A549 (cell line): ENCODE measurements around the gene LMNTD1. TPM values are rescaled to one million over a fixed set of nuclear protein-coding genes. Genes with fewer than 3 reads are reported as not detected.
"Not testable (repeated sequence)": the region's sequence is repeated elsewhere in the genome, so short reads cannot be mapped to it uniquely, and the experiment has no call there.

ENCODE experiments used
- ATAC-seq, 2 experiments: fragments of 200-7000 bp in 1 of 2; fragments of >200 bp in 1 of 2; cut with Nextera tagmentation in 1 of 2; cut with Tn5 transposase in 1 of 2; 3 replicates each; pipeline versions ENCODE4 v1.8.0 to v1.9.1; 2018 to 2020; ENCODE audit warnings: mild to moderate bottlenecking in 1 of 2, moderate library complexity in 1 of 2
- CTCF ChIA-PET: fragments of 300-600 bp; sonication (Branson Sonifier 250); formaldehyde crosslinking; extraction: SDS; loops from one replicate; lab custom pipeline; 2021; ENCODE audit warnings: antibody characterized with exemption, inconsistent platforms; lab: Yijun Ruan, JAX
- POLR2A ChIA-PET: fragments of 350-600 bp; formaldehyde crosslinking; extraction: SDS; loops from one replicate; lab custom pipeline; 2021; ENCODE audit warnings: antibody characterized with exemption, inconsistent platforms; lab: Yijun Ruan, JAX
- DNase-seq, 2 experiments: peaks; one replicate each; pipeline versions ENCODE4 v3.0.0 to v3.0.0-alpha.2; 2011 to 2016; ENCODE audit warnings: low read depth in 1 of 2, low spot score in 1 of 2
- FAIRE-seq: peaks from 2 replicates; lab custom pipeline; 2011; peaks lifted over from hg19 to GRCh38; lab: Jason Lieb, UNC
- H3K27ac ChIP-seq, 2 experiments: fragments of >200 bp; sonication (Bioruptor Twin); formaldehyde crosslinking; 3 replicates each; pipeline ENCODE4 v1.5.1; 2016 to 2017
- H3K4me1 ChIP-seq: fragments of >200 bp; sonication (Bioruptor Twin); formaldehyde crosslinking; 3 replicates; pipeline ENCODE4 v1.6.1; 2016
- H3K4me2 ChIP-seq: fragments of >200 bp; sonication (Bioruptor Twin); formaldehyde crosslinking; 3 replicates; pipeline ENCODE4 v1.6.1; 2016
- H3K4me3 ChIP-seq: fragments of >200 bp; sonication (Bioruptor Twin); formaldehyde crosslinking; 3 replicates; pipeline ENCODE4 v1.5.1; 2016
- H3K9me3 ChIP-seq: fragments of >200 bp; sonication (Bioruptor Twin); formaldehyde crosslinking; 3 replicates; pipeline ENCODE4 v1.6.1; 2016
- CBX2 ChIP-seq: fragments of 200-600 bp; sonication (generic); IDR thresholded peaks from 2 replicates; pipeline ENCODE4 v1.6.1; 2016; ENCODE audit warnings: low read depth, mild to moderate bottlenecking, borderline replicate concordance
- CBX8 ChIP-seq: fragments of 200-600 bp; sonication (generic); IDR thresholded peaks from 2 replicates; pipeline ENCODE4 v1.6.1; 2016
- CEBPB ChIP-seq, 2 experiments: fragments of >200 bp in 1 of 2; sonication (Bioruptor Twin) in 1 of 2; formaldehyde crosslinking in 1 of 2; IDR thresholded peaks; 2 replicates each; pipeline ENCODE4 v1.6.1; 2012 to 2016
- CHD2 ChIP-seq: fragments of 150-350 bp; IDR thresholded peaks from 2 replicates; pipeline ENCODE4 v1.6.1; 2014; ENCODE audit warnings: low read length; ENCODE audit not compliant: partially characterized antibody
- EHF ChIP-seq: fragments of 250-450 bp; sonication (Bioruptor Pico); IDR thresholded peaks from 2 replicates; pipeline ENCODE4 v1.5.0; 2020; ENCODE audit warnings: mild to moderate bottlenecking
- HOXB13 ChIP-seq: fragments of 250-450 bp; sonication (Bioruptor Pico); IDR thresholded peaks from 2 replicates; pipeline ENCODE4 v1.5.0; 2020; ENCODE audit warnings: low read depth, mild to moderate bottlenecking, moderate library complexity
- JUNB ChIP-seq: fragments of >200 bp; sonication (Bioruptor Twin); formaldehyde crosslinking; IDR thresholded peaks from 2 replicates; pipeline ENCODE4 v1.6.1; 2016
- KDM1A ChIP-seq: fragments of 200-600 bp; sonication (generic); IDR thresholded peaks from 2 replicates; pipeline ENCODE4 v1.6.1; 2016; ENCODE audit warnings: low read depth, mild to moderate bottlenecking
- NFE2L2 ChIP-seq: fragments of 150-350 bp; conservative IDR thresholded peaks from 2 replicates; pipeline ENCODE4 v1.6.1; 2014; ENCODE audit warnings: low read length
- NR3C1 ChIP-seq: fragments of >200 bp; sonication (Bioruptor Twin); formaldehyde crosslinking; IDR thresholded peaks from 3 replicates; pipeline ENCODE4 v1.6.1; 2017
- POLR2AphosphoS2 ChIP-seq: conservative IDR thresholded peaks from 2 replicates; pipeline ENCODE4 v1.6.1; 2012; ENCODE audit warnings: low read length, improper control_type of control experiment, inconsistent platforms
- RAD21 ChIP-seq, 2 experiments: fragments of >200 bp in 1 of 2; sonication (Bioruptor Twin) in 1 of 2; formaldehyde crosslinking in 1 of 2; IDR thresholded peaks in 1 of 2; conservative IDR thresholded peaks in 1 of 2; 2 replicates in 1 of 2; 3 replicates in 1 of 2; pipeline ENCODE4 v1.6.1; 2012 to 2018; ENCODE audit warnings: inconsistent platforms in 1 of 2
- RARB ChIP-seq: fragments of 250-450 bp; sonication (Bioruptor Pico); IDR thresholded peaks from 2 replicates; pipeline ENCODE4 v1.8.0; 2021; ENCODE audit warnings: mild to moderate bottlenecking, moderate library complexity
- RCOR1 ChIP-seq: fragments of 150-350 bp; IDR thresholded peaks from 2 replicates; pipeline ENCODE4 v1.6.1; 2014; ENCODE audit warnings: antibody characterized with exemption, low read length, low read depth
- RNF2 ChIP-seq: fragments of 200-600 bp; sonication (generic); IDR thresholded peaks from 2 replicates; pipeline ENCODE4 v1.6.1; 2016; ENCODE audit warnings: low read depth, mild to moderate bottlenecking, antibody characterized with exemption, moderate library complexity, borderline replicate concordance
- SREBF2 ChIP-seq: fragments of 450-650 bp; IDR thresholded peaks from 2 replicates; pipeline ENCODE4 v1.6.1; 2014; ENCODE audit warnings: mild to moderate bottlenecking, moderate library complexity
- TFCP2L1 ChIP-seq: fragments of 250-450 bp; sonication (Bioruptor Pico); IDR thresholded peaks from 2 replicates; pipeline ENCODE4 v1.5.0; 2021; ENCODE audit warnings: mild to moderate bottlenecking
- ZFP36 ChIP-seq: fragments of 450-650 bp; IDR thresholded peaks from 2 replicates; pipeline ENCODE4 v1.6.1; 2014; ENCODE audit warnings: borderline replicate concordance; ENCODE audit not compliant: partially characterized antibody
- ZSCAN20 ChIP-seq: fragments of 250-450 bp; sonication (Bioruptor Pico); IDR thresholded peaks from 2 replicates; pipeline ENCODE4 v1.8.0; 2022; ENCODE audit warnings: mild to moderate bottlenecking, moderate library complexity
- WGBS: methylation state at CpG from one replicate; pipeline ENCODE4 v1.1.6; 2017; ENCODE audit errors: missing lambda C conversion rate; 5-methylcytosine and 5-hydroxymethylcytosine counted together
- polyA plus RNA-seq, 4 experiments: library from polyadenylated mRNA; depleted of rRNA in 3 of 4; stranded (reverse); fragments of >200 nt; fragmentation: RNase III in 1 of 4; extraction: RNeasy Plus Mini Kit Qiagen cat#74134 plus additional on column Dnase treatment in 1 of 4; gene quantifications; 2 replicates in 3 of 4; 3 replicates in 1 of 4; pipeline ENCODE4 v1.2.3, GENCODE V29; 2011 to 2017
- TF ChIP-seq, protein P1 (sequence below): fragments of 150-350 bp; IDR thresholded peaks from 2 replicates; pipeline ENCODE4 v1.6.1; 2014; ENCODE audit warnings: low read depth, mild to moderate bottlenecking, low read length
- TF ChIP-seq, protein P2 (sequence below): IDR thresholded peaks from 2 replicates; pipeline ENCODE4 v1.6.1; 2012; ENCODE audit warnings: low read depth, borderline replicate concordance
- TF ChIP-seq, protein P3 (sequence below): fragments of >200 bp; sonication (Bioruptor Twin); formaldehyde crosslinking; IDR thresholded peaks from 2 replicates; pipeline ENCODE4 v1.6.1; 2016
- TF ChIP-seq, protein P4 (sequence below): fragments of >200 bp; sonication (Bioruptor Twin); formaldehyde crosslinking; IDR thresholded peaks from 3 replicates; pipeline ENCODE4 v1.5.1; 2016

LMNTD1 gene
- polyA plus RNA-seq, 2 of the 4 experiments (the other 2 are of a cell fraction), result not detected

DNA sequence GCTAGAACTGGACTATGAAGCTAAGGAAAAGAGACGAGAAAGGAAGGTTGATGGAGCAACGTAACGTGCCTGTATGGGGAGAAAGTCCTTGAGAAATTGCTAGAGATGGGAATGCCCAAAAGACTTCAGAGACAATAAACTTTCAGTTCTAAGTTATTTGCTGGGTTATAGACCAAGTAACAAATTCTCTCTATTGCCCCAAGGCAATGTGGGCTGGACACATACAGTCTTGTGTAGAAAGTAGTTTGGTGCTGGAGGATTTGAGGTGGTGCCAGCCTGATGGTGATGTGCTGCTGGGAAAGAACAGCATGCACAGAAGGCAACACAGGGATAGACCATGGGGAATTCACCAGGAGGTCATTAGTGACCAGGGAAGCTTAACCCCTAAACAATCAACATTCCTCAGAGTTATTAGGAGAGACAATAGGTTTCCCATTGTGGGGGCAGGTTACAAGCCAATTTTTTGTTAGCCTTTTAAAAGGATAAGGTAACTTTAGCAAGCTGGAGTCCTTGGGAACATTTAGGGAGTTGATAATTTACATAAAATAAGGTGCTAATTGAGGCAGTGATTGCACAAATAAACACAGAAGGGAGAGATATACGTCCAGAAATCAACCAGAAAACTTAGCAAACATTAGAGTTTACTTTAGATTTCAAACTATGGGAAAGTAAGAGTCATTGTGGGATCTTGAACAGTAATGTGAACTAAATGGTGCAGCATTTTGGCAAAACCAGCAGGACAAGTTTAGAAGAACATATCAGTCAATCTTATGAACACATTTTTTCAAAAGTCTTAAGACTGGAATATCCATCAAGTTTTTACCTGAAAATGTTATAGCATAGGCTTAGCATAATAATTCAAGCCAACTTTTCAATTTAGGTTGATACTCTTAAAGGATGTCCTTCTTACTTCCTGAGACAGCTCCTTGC is 61.4 kb downstream of the LMNTD1 start:
- Histone ChIP-seq H3K9me3 (no peaks in the 10 kb centered on the region), H3K4me1 (peaks cover 11% of the 10 kb centered on the region; the same call in 1 of the 3 replicates), H3K27ac (no peak overlapping the region), H3K4me3 (no peak overlapping the region), H3K4me2 (no peak overlapping the region)
- no peak for ATAC-seq
- ChIA-PET CTCF (no interaction called here), POLR2A (no interaction called here)
- no peak for DNase-seq
- TF ChIP-seq ZFP36, result no peak
- no peak for TF ChIP-seq SREBF2
- TF ChIP-seq JUNB, result no peak
- TF ChIP-seq NFE2L2, result no peak
- TF ChIP-seq CBX8, result no peak
- TF ChIP-seq TFCP2L1 (CRISPR knock-in tag), result no peak
- TF ChIP-seq, protein P1, sequence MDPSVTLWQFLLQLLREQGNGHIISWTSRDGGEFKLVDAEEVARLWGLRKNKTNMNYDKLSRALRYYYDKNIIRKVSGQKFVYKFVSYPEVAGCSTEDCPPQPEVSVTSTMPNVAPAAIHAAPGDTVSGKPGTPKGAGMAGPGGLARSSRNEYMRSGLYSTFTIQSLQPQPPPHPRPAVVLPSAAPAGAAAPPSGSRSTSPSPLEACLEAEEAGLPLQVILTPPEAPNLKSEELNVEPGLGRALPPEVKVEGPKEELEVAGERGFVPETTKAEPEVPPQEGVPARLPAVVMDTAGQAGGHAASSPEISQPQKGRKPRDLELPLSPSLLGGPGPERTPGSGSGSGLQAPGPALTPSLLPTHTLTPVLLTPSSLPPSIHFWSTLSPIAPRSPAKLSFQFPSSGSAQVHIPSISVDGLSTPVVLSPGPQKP, result no peak
- TF ChIP-seq RNF2, result no peak
- TF ChIP-seq HOXB13 (CRISPR knock-in tag), result no peak
- TF ChIP-seq, protein P2, sequence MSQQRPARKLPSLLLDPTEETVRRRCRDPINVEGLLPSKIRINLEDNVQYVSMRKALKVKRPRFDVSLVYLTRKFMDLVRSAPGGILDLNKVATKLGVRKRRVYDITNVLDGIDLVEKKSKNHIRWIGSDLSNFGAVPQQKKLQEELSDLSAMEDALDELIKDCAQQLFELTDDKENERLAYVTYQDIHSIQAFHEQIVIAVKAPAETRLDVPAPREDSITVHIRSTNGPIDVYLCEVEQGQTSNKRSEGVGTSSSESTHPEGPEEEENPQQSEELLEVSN, result no peak
- no peak for TF ChIP-seq RAD21 (conservative IDR thresholded peaks at IDR 0.05 in 1 of 2, IDR thresholded peaks at IDR 0.05 in 1 of 2)
- no peak for TF ChIP-seq CEBPB (IDR thresholded peaks at IDR 0.05)
- TF ChIP-seq, protein P3, sequence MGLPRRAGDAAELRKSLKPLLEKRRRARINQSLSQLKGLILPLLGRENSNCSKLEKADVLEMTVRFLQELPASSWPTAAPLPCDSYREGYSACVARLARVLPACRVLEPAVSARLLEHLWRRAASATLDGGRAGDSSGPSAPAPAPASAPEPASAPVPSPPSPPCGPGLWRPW, result no peak
- TF ChIP-seq RCOR1, result no peak
- TF ChIP-seq CBX2, result no peak
- TF ChIP-seq CHD2, result no peak
- FAIRE-seq, result no peak
- 48% methylated on average over 4 of the region's 4 CpGs for WGBS

DNA sequence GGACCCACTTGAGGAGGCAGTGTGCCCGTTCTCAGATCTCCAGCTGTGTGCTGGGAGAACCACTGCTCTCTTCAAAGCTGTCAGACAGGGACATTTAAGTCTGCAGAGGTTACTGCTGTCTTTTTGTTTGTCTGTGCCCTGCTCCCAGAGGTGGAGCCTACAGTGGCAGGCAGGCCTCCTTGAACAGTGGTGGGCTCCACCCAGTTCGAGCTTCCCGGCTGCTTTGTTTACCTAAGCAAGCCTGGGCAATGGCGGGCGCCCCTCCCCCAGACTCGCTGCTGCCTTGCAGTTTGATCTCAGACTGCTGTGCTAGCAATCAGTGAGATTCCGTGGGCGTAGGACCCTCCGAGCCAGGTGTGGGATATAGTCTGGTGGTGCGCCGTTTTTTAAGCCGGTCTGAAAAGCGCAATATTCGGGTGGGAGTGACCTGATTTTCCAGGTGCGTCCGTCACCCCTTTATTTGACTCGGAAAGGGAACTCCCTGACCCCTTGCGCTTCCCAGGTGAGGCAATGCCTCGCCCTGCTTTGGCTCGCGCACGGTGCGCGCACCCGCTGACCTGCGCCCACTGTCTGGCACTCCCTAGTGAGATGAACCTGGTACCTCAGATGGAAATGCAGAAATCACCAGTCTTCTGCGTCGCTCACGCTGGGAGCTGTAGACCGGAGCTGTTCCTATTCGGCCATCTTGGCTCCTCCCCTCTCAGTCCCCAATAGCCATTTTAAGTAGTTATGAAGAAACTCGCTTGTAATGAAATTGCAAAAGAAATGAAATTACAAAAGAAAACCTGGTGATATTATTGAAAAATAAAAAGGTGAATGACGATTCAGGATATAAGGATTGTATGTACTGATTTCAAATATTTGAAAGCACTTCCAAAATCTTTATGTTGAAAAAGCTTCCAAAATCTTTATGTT is 63.9 kb downstream of the LMNTD1 start:
- H3K4me3 ChIP-seq, H3K4me2 ChIP-seq, H3K4me1 ChIP-seq, H3K27ac ChIP-seq, FAIRE-seq, CTCF ChIA-PET, ATAC-seq, DNase-seq, H3K9me3 ChIP-seq, POLR2A ChIA-PET: not testable (repeated sequence)
- 82% methylated on average over 19 of the region's 33 CpGs for WGBS

DNA sequence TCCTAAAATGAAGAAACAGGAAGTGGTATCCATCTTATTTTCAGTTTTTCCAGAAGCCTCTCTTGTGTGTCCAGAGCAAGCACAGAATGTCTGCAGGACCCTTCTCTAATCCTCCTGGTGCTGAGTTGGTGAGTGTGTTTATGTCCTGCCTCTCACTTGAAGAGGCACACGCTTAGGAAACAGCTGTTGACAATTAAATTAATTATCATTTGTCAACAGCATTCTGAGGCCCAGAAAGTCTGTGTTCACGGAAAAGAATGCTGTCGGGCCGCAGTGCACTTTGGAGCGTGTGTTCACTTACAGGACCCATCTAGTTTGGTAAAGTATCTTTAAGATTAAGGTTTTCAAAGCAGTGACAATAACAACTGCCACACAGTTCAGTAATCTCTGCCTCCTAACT is 70.5 kb downstream of the LMNTD1 start:
- WGBS, result 57% methylated on average over 5 of the region's 5 CpGs
- TF ChIP-seq ZSCAN20 (CRISPR knock-in tag) (no peak), RCOR1 (no peak), RARB (CRISPR knock-in tag) (no peak), KDM1A (no peak), POLR2AphosphoS2 (no peak), NR3C1 (no peak), EHF (CRISPR knock-in tag) (no peak)
- TF ChIP-seq, protein P2, result no peak
- TF ChIP-seq, protein P4, sequence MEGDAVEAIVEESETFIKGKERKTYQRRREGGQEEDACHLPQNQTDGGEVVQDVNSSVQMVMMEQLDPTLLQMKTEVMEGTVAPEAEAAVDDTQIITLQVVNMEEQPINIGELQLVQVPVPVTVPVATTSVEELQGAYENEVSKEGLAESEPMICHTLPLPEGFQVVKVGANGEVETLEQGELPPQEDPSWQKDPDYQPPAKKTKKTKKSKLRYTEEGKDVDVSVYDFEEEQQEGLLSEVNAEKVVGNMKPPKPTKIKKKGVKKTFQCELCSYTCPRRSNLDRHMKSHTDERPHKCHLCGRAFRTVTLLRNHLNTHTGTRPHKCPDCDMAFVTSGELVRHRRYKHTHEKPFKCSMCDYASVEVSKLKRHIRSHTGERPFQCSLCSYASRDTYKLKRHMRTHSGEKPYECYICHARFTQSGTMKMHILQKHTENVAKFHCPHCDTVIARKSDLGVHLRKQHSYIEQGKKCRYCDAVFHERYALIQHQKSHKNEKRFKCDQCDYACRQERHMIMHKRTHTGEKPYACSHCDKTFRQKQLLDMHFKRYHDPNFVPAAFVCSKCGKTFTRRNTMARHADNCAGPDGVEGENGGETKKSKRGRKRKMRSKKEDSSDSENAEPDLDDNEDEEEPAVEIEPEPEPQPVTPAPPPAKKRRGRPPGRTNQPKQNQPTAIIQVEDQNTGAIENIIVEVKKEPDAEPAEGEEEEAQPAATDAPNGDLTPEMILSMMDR, result no peak

More for the DNA sequence above, 70.5 kb downstream of the LMNTD1 start:
- ATAC-seq, result no peak
- ChIA-PET CTCF (interaction anchor here (1.6 kb wide), 1 partner anchor 9 kb away, joined by 3 read pairs; no protein-coding TSS in a partner anchor), POLR2A (no interaction called here)
- no peaks in the 10 kb centered on the region for H3K4me1 ChIP-seq
- H3K27ac ChIP-seq, result no peak overlapping the region
- no peak overlapping the region for H3K4me3 ChIP-seq
- DNase-seq, result no peak
- no peak for FAIRE-seq
- no peaks in the 10 kb centered on the region for H3K9me3 ChIP-seq
- H3K4me2 ChIP-seq, result no peak overlapping the region
